Lung (tissue), 12 donors: ENCODE results near the gene PDZD8. TPM values are rescaled to one million over a fixed set of nuclear protein-coding genes. Genes with fewer than 3 reads are reported as not detected.

Experiments
- ATAC-seq: fragments of 200-7000 bp; cut with Tn5 transposase; one replicate; pipeline ENCODE4 v1.9.1; 2020; ENCODE audit warnings: moderate number of reproducible peaks; ENCODE audit not compliant: insufficient read depth, low FRiP score
- DNase-seq, 3 donors: peaks; one replicate each; pipeline ENCODE4 v3.0.0-alpha.2; 2013 to 2017
- H3K27ac ChIP-seq, 2 donors: one replicate each; pipeline ENCODE4 v1.5.1; 2013; ENCODE audit warnings: mild to moderate bottlenecking in 2 of 2, moderate library complexity in 2 of 2, control low read depth in 1 of 2, inconsistent platforms in 1 of 2, low read depth in 1 of 2, low read length in 1 of 2
- H3K27me3 ChIP-seq, 3 donors: one replicate each; pipeline ENCODE4 v1.5.1; 2013; ENCODE audit warnings: low read length in 2 of 3; ENCODE audit not compliant: control insufficient read depth in 3 of 3, insufficient read depth in 3 of 3
- H3K36me3 ChIP-seq, 4 donors: one replicate each; pipeline ENCODE4 v1.5.1; 2013; ENCODE audit warnings: low read length in 4 of 4, mild to moderate bottlenecking in 1 of 4, moderate library complexity in 1 of 4; ENCODE audit not compliant: control insufficient read depth in 4 of 4, insufficient read depth in 4 of 4
- H3K4me1 ChIP-seq, 5 donors: one replicate each; pipeline ENCODE4 v1.5.1; 2013; ENCODE audit warnings: low read length in 5 of 5, mild to moderate bottlenecking in 2 of 5, moderate library complexity in 1 of 5; ENCODE audit not compliant: control insufficient read depth in 5 of 5, insufficient read depth in 5 of 5
- H3K4me3 ChIP-seq: one replicate; pipeline ENCODE4 v1.5.1; 2013; ENCODE audit warnings: mild to moderate bottlenecking, control low read depth, moderate library complexity
- H3K9ac ChIP-seq, 2 donors: one replicate each; pipeline ENCODE4 v1.5.1; 2013; ENCODE audit warnings: low read length in 2 of 2, control low read depth in 1 of 2; ENCODE audit not compliant: insufficient read depth in 1 of 2
- H3K9me3 ChIP-seq, 4 donors: one replicate each; pipeline ENCODE4 v1.5.1; 2013; ENCODE audit warnings: low read length in 3 of 4, mild to moderate bottlenecking in 1 of 4, moderate library complexity in 1 of 4; ENCODE audit not compliant: control insufficient read depth in 4 of 4, insufficient read depth in 3 of 4
- WGBS, 2 donors: extraction: QIAGEN DNeasy Blood & Tissue Kit; methylation state at CpG; one replicate each; pipeline ENCODE4 v1.1.7; 2013; 5-methylcytosine and 5-hydroxymethylcytosine counted together
- polyA plus RNA-seq, 2 donors: library from polyadenylated mRNA; stranded (reverse); fragments of 200-250 nt; gene quantifications; one replicate each; pipeline ENCODE4 v1.2.1, GENCODE V29; 2013
- total RNA-seq, 2 donors: library from RNA; depleted of rRNA in 1 of 2; stranded (reverse); fragments of >200 nt in 1 of 2; gene quantifications; one replicate each; pipeline ENCODE4 v1.2.1, GENCODE V29; 2014 to 2021
- TF ChIP-seq, protein P1 (sequence below): IDR thresholded peaks from 2 replicates; pipeline ENCODE4 v1.5.1; 2012; ENCODE audit warnings: mild to moderate bottlenecking; ENCODE audit errors: control extremely low read depth, extremely low read depth
- donor health status: control.
- donor health status: control.
- donor health status: Bipolar disorder and iron deficiency.
- donor health status: healthy.
- donor health status: DM: yes; HTN: yes; CAD: no.

The PDZD8 gene
- total and polyA plus RNA-seq, 4 donors, result 3.7 to 32.0 (median 19.3) TPM

DNA sequence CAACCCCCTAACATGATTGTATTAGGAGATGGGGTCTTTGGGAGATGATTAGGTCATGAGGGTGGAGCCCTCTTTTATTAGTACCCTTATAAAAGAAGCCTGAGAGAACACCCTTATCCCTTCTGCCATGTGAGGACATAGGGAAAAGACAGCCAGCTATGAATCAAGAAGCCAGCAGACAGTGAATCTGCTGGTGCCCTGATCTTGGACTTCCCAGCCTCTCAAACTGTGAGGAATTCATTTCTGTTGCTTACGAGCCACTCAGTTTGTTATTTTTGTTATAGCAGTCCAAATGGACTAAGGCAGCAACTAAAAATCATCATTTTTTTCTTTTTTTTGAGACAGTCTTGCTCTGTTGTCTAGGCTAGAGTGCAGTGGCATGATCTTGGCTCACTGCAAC, 74.6 kb downstream of the PDZD8 start:
- WGBS, 2 donors, result 94 to 99% methylated on average over 1 of the region's 1 CpG
- no peak overlapping the region for H3K27ac ChIP-seq

DNA sequence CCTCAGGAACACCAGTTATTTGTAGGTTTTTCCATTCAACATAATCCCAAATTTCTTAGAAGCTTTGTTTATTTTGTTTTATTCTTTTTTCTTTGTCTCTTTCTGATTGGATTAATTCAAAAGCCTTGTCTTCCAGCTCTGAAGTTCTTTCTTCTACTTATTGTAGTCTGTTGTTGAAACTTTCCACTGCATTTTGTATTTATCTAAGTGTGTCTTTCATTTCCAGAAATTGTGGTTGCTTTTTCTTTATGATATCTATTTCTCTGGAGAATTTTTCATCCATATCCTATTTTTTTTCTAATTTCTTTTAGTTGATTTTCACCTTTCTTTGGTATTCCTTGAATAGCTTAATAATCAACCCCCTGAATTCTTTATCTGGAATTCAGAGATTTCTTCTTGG, 75.8 kb downstream of the PDZD8 start:
- peaks cover 0 to 1% (median 0%) of the 10 kb centered on the region in 5 donors for H3K4me1 ChIP-seq
- TF ChIP-seq, protein P1, sequence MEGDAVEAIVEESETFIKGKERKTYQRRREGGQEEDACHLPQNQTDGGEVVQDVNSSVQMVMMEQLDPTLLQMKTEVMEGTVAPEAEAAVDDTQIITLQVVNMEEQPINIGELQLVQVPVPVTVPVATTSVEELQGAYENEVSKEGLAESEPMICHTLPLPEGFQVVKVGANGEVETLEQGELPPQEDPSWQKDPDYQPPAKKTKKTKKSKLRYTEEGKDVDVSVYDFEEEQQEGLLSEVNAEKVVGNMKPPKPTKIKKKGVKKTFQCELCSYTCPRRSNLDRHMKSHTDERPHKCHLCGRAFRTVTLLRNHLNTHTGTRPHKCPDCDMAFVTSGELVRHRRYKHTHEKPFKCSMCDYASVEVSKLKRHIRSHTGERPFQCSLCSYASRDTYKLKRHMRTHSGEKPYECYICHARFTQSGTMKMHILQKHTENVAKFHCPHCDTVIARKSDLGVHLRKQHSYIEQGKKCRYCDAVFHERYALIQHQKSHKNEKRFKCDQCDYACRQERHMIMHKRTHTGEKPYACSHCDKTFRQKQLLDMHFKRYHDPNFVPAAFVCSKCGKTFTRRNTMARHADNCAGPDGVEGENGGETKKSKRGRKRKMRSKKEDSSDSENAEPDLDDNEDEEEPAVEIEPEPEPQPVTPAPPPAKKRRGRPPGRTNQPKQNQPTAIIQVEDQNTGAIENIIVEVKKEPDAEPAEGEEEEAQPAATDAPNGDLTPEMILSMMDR, result no peak
- ATAC-seq (no peak), DNase-seq (no peak)
- H3K4me3 ChIP-seq, result no peak overlapping the region
- H3K9ac ChIP-seq, result no peak overlapping the region
- no peaks in the 10 kb centered on the region for H3K27me3 ChIP-seq
- peaks cover 0 to 4% (median 0%) of the 10 kb centered on the region in 4 donors for H3K9me3 ChIP-seq
- H3K27ac ChIP-seq, result no peak overlapping the region
- peaks cover 0 to 3% (median 0%) of the 10 kb centered on the region in 4 donors for H3K36me3 ChIP-seq

More for the DNA sequence above, 74.6 kb downstream of the PDZD8 start:
- H3K27me3 ChIP-seq, result no peaks in the 10 kb centered on the region
- ATAC-seq (no peak), DNase-seq (no peak)
- TF ChIP-seq, protein P1, result no peak
- peaks cover 0 to 4% (median 0%) of the 10 kb centered on the region in 4 donors for H3K9me3 ChIP-seq
- H3K4me3 ChIP-seq, result no peak overlapping the region
- no peak overlapping the region for H3K9ac ChIP-seq
- no peaks in the 10 kb centered on the region for H3K4me1 ChIP-seq
- no peaks in the 10 kb centered on the region for H3K36me3 ChIP-seq

DNA sequence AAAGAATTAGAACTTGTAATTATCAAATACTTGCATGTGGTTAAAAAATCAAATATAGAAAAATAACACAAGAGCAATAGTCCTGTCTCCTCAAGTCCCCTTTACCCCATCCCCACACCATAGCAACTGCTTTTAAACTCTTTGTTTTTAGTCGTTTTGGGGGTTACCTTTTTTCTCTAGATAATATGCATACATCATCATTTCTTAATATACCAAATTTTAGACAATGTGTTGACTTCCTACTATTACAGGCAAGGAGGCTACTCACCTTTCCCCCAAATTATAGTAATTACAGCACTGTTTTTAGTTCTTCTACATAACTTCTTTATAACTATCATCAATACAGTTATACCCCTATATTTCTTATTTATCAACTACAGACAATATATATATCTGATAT, 77.0 kb downstream of the PDZD8 start:
- Histone ChIP-seq H3K9me3 (peaks cover 0 to 4% (median 0%) of the 10 kb centered on the region in 4 donors), H3K4me3 (no peak overlapping the region), H3K4me1 (peaks cover 0 to 1% (median 0%) of the 10 kb centered on the region in 5 donors), H3K27ac (no peak overlapping the region), H3K9ac (no peak overlapping the region), H3K36me3 (peaks cover 0 to 3% (median 0%) of the 10 kb centered on the region in 4 donors), H3K27me3 (no peaks in the 10 kb centered on the region)
- TF ChIP-seq, protein P1, result no peak
- ATAC-seq (no peak), DNase-seq (no peak)
- WGBS, 2 donors, result 86 to 91% methylated on average over 1 of the region's 1 CpG

DNA sequence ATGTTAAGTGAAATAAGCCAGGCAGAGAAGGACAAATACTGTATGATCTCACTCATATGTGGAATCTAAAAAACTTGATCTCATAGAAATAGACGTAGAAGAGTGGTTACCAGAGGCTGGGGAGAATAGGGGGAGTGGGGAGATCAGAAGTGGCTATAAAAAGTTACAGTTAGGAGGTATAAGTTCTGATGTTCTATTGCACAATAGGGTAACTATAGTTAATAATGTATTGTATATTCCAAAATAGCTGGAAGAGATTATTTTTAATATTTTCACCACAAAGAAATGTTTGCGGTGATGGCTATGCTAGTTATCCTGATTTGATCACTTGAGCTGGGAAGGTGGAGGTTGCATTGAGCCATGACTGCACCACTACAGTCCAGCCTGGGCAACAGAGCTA, 80.5 kb downstream of the PDZD8 start:
- Histone ChIP-seq H3K9me3 (peaks cover 0 to 2% (median 0%) of the 10 kb centered on the region in 4 donors), H3K4me3 (no peak overlapping the region), H3K36me3 (peaks cover 0 to 3% (median under 1%) of the 10 kb centered on the region in 4 donors), H3K4me1 (peaks cover 0 to 1% (median 0%) of the 10 kb centered on the region in 5 donors), H3K27ac (no peak overlapping the region), H3K27me3 (no peaks in the 10 kb centered on the region), H3K9ac (no peak overlapping the region)
- 97% methylated on average over 2 of the region's 2 CpGs for WGBS, 2 donors
- TF ChIP-seq, protein P1, result no peak
- no peak for DNase-seq
- ATAC-seq, result no peak
